IMR-90 (cell line): ENCODE results near the gene FAM210B. TPM values are rescaled to one million over a fixed set of nuclear protein-coding genes. Genes with fewer than 3 reads are reported as not detected.

Source experiments
- ATAC-seq: fragments of 200-7000 bp; cut with Tn5 transposase; 2 replicates; pipeline ENCODE4 v1.9.1; 2020; ENCODE audit warnings: low read depth, mild to moderate bottlenecking, moderate library complexity
- BruUV-seq: library from RNA; stranded (reverse); fragments of 400-500 nt; replicated peaks from 2 replicates; lab custom pipeline; 2021; lab: Mats Ljungman, UMichigan
- CTCF ChIA-PET: fragments of 300-600 bp; formaldehyde crosslinking; extraction: SDS; loops from one replicate; lab custom pipeline; 2021; ENCODE audit warnings: antibody characterized with exemption; lab: Yijun Ruan, JAX
- POLR2A ChIA-PET: fragments of 300-600 bp; sonication (Branson Sonifier 250); formaldehyde crosslinking; loops from one replicate; lab custom pipeline; 2022; ENCODE audit warnings: antibody characterized with exemption; ENCODE audit not compliant: unreplicated experiment; lab: Charles Lee
- DNase-seq: peaks from one replicate; pipeline ENCODE4 v3.0.0; 2013
- H2AFZ ChIP-seq: replicated peaks from 2 replicates; pipeline ENCODE3; 2013; ENCODE audit warnings: low read length, mild to moderate bottlenecking; ENCODE audit not compliant: poor library complexity
- H2AK5ac ChIP-seq: 2 replicates; pipeline ENCODE4 v1.6.1; 2013; ENCODE audit warnings: low read depth, low read length, inconsistent platforms
- H2AK9ac ChIP-seq: replicated peaks from 2 replicates; pipeline ENCODE3; 2013; ENCODE audit warnings: mild to moderate bottlenecking, low read depth, low read length, moderate library complexity; ENCODE audit not compliant: poor library complexity
- H2BK120ac ChIP-seq: 2 replicates; pipeline ENCODE4 v1.6.1; 2013; ENCODE audit warnings: low read depth, low read length, inconsistent platforms
- H2BK15ac ChIP-seq: 3 replicates; pipeline ENCODE4 v1.6.1; 2013; ENCODE audit warnings: low read depth, low read length, inconsistent platforms
- H2BK20ac ChIP-seq: 2 replicates; pipeline ENCODE4 v1.6.1; 2013; ENCODE audit warnings: low read depth, mild to moderate bottlenecking, inconsistent platforms, low read length, moderate library complexity
- H2BK5ac ChIP-seq: 2 replicates; pipeline ENCODE4 v1.6.1; 2013; ENCODE audit warnings: mild to moderate bottlenecking, low read depth, low read length, inconsistent platforms; ENCODE audit not compliant: poor library complexity, severe bottlenecking
- H3K14ac ChIP-seq: replicated peaks from 2 replicates; pipeline ENCODE4 v1.6.1; 2013; ENCODE audit warnings: low read depth, low read length, inconsistent platforms
- H3K18ac ChIP-seq: 2 replicates; pipeline ENCODE4 v1.6.1; 2013; ENCODE audit warnings: low read depth, low read length, control low read depth
- H3K23ac ChIP-seq: 2 replicates; pipeline ENCODE4 v1.6.1; 2013; ENCODE audit warnings: low read depth, low read length, inconsistent platforms
- H3K27ac ChIP-seq: 2 replicates; pipeline ENCODE4 v1.5.1; 2013; ENCODE audit warnings: mild to moderate bottlenecking, control low read depth, low read length; ENCODE audit not compliant: insufficient read depth
- H3K27me3 ChIP-seq: 2 replicates; pipeline ENCODE4 v1.6.1; 2013; ENCODE audit warnings: low read length; ENCODE audit not compliant: control insufficient read depth, insufficient read depth
- H3K36me3 ChIP-seq: 2 replicates; pipeline ENCODE4 v1.6.1; 2013; ENCODE audit warnings: low read length, mixed read lengths; ENCODE audit not compliant: control insufficient read depth, insufficient read depth
- H3K4ac ChIP-seq: 2 replicates; pipeline ENCODE4 v1.6.1; 2013; ENCODE audit warnings: low read depth, low read length, inconsistent platforms
- H3K4me1 ChIP-seq: 2 replicates; pipeline ENCODE4 v1.6.1; 2013; ENCODE audit warnings: low read length, mixed read lengths; ENCODE audit not compliant: control insufficient read depth, insufficient read depth
- H3K4me2 ChIP-seq: 2 replicates; pipeline ENCODE4 v1.6.1; 2013; ENCODE audit warnings: low read depth, mild to moderate bottlenecking, control low read depth, low read length, moderate library complexity
- H3K4me3 ChIP-seq: 2 replicates; pipeline ENCODE4 v1.5.1; 2013; ENCODE audit warnings: low read depth, mild to moderate bottlenecking, control low read depth, low read length, moderate library complexity; ENCODE audit not compliant: insufficient read depth
- H3K56ac ChIP-seq: 2 replicates; pipeline ENCODE4 v1.6.1; 2013; ENCODE audit warnings: low read length, inconsistent platforms; ENCODE audit not compliant: insufficient read depth; ENCODE audit errors: extremely low read depth
- H3K79me1 ChIP-seq, 2 experiments: 2 replicates each; pipeline ENCODE4 v1.6.1; 2013; ENCODE audit warnings: low read length in 2 of 2, inconsistent platforms in 1 of 2, low read depth in 1 of 2
- H3K9ac ChIP-seq: 2 replicates; pipeline ENCODE4 v1.6.1; 2013; ENCODE audit warnings: low read depth, low read length, control low read depth
- H3K9me1 ChIP-seq: 2 replicates; pipeline ENCODE4 v1.6.1; 2013; ENCODE audit warnings: low read length, inconsistent platforms; ENCODE audit not compliant: insufficient read depth
- H3K9me3 ChIP-seq: 2 replicates; pipeline ENCODE4 v1.6.1; 2013; ENCODE audit warnings: low read length; ENCODE audit not compliant: control insufficient read depth, insufficient read depth
- H4K20me1 ChIP-seq: 2 replicates; pipeline ENCODE4 v1.6.1; 2013; ENCODE audit warnings: low read length, inconsistent platforms; ENCODE audit not compliant: insufficient read depth
- H4K5ac ChIP-seq: 2 replicates; pipeline ENCODE4 v1.6.1; 2013; ENCODE audit warnings: mild to moderate bottlenecking, low read depth, low read length, control low read depth
- H4K8ac ChIP-seq, 2 experiments: 2 replicates each; pipeline ENCODE4 v1.6.1; 2013; ENCODE audit warnings: low read depth in 2 of 2, low read length in 2 of 2, control low read depth in 1 of 2, inconsistent platforms in 1 of 2
- H4K91ac ChIP-seq: 2 replicates; pipeline ENCODE4 v1.6.1; 2013; ENCODE audit warnings: low read depth, low read length, inconsistent platforms; ENCODE audit not compliant: insufficient read depth
- BHLHE40 ChIP-seq: fragments of 150-350 bp; IDR thresholded peaks from 2 replicates; pipeline ENCODE4 v1.6.1; 2016; ENCODE audit warnings: mild to moderate bottlenecking, low read depth, low read length
- CHD1 ChIP-seq: IDR thresholded peaks from 2 replicates; pipeline ENCODE4 v1.6.1; 2012; ENCODE audit warnings: low read depth, low read length, improper control_type of control experiment
- FOS ChIP-seq: fragments of 150-350 bp; IDR thresholded peaks from 2 replicates; pipeline ENCODE4 v1.6.1; 2016; ENCODE audit warnings: low read depth, low read length
- MAFK ChIP-seq: IDR thresholded peaks from 2 replicates; pipeline ENCODE4 v1.6.1; 2012; ENCODE audit warnings: low read depth, low read length, improper control_type of control experiment
- MAZ ChIP-seq: IDR thresholded peaks from 2 replicates; pipeline ENCODE4 v1.6.1; 2012; ENCODE audit warnings: low read depth, mild to moderate bottlenecking, low read length, improper control_type of control experiment, moderate library complexity, borderline replicate concordance
- POLR2A ChIP-seq: IDR thresholded peaks from 2 replicates; pipeline ENCODE4 v1.6.1; 2012; ENCODE audit warnings: mild to moderate bottlenecking, low read depth, low read length
- SMC3 ChIP-seq: fragments of 150-350 bp; IDR thresholded peaks from 2 replicates; pipeline ENCODE4 v1.6.1; 2016; ENCODE audit warnings: low read depth, mild to moderate bottlenecking, antibody characterized with exemption, low read length, moderate library complexity
- WGBS, 2 experiments: methylation state at CpG; one replicate each; pipeline versions ENCODE4 v1.1.5 to v1.1.7; 2013; ENCODE audit warnings: missing lambda C conversion rate in 2 of 2; ENCODE audit not compliant: insufficient read length in 1 of 2; ENCODE audit errors: extremely low coverage in 2 of 2; 5-methylcytosine and 5-hydroxymethylcytosine counted together
- dilution Hi-C: fragments of 300-500 bp; cut with HindIII; formaldehyde crosslinking; loops from one replicate; pipeline ENCODE4 v1.14.3; 2018; ENCODE audit warnings: low sequenced_read_pairs; ENCODE audit not compliant: unreplicated experiment
- in situ Hi-C: fragments of 300-500 bp; cut with MboI; formaldehyde crosslinking; loops from 3 replicates; pipeline ENCODE4 v1.14.3; 2019; ENCODE audit warnings: low sequenced_read_pairs, inconsistent platforms, mixed read lengths
- intact Hi-C: fragments of 100-400 bp; cut with micrococcal nuclease; formaldehyde crosslinking; loops from 2 replicates; pipeline ENCODE4 v1.10.0; 2022
- polyA plus RNA-seq, 3 experiments: library from polyadenylated mRNA; depleted of rRNA; stranded (reverse); fragments of >200 nt; gene quantifications; 2 replicates each; pipeline ENCODE4 v1.2.3, GENCODE V29; 2012; ENCODE audit warnings: low replicate concordance in 1 of 3
- total RNA-seq: library from RNA; depleted of rRNA; stranded (reverse); fragments of >200 nt; gene quantifications from 2 replicates; pipeline ENCODE4 v1.2.3, GENCODE V29; 2012
- TF ChIP-seq, protein P1 (sequence below): fragments of 150-350 bp; IDR thresholded peaks from 2 replicates; pipeline ENCODE4 v1.6.1; 2016; ENCODE audit warnings: low read depth, mild to moderate bottlenecking, low read length, moderate library complexity, borderline replicate concordance
- TF ChIP-seq, protein P2 (sequence below): fragments of 150-350 bp; IDR thresholded peaks from 2 replicates; pipeline ENCODE4 v1.6.1; 2017; ENCODE audit warnings: mild to moderate bottlenecking, antibody characterized with exemption, low read length, low read depth
- TF ChIP-seq, protein P3 (sequence below): conservative IDR thresholded peaks from 2 replicates; pipeline ENCODE4 v1.5.1; 2012; ENCODE audit warnings: mild to moderate bottlenecking, low read depth, low read length, improper control_type of control experiment

Gene FAM210B
- total and polyA plus RNA-seq, 2 of the 4 experiments (the other 2 are of a cell fraction): 29.5 to 45.0 TPM

DNA sequence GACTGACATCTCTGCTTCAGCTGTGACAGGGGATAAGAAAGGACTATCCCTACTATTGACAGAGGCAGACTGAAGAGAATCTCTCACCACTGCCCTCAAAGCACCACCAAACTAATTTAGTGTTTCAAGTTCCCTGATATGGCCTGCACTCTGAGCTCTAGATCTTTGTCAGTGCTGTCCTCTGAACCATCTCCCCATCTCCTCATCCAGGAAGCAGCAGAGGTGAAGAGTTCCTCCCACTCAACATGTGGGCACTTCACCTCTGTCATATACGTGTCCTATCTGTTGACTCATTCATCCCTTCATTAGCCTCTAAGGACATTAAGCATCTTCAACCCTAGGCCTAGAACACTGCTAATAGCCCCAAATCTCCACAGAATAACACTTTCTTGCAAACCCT is 14.1 kb downstream of the FAM210B start:
- no peak overlapping the region for H2AFZ ChIP-seq
- H2AK5ac ChIP-seq: no peak overlapping the region
- H3K56ac ChIP-seq: no peak overlapping the region
- ChIA-PET CTCF (interaction anchor here (0.6 to 0.7 kb wide), 2 partner anchors 8 to 10 kb away, joined by 3 read pairs; no protein-coding TSS in a partner anchor), POLR2A (interaction anchor here (0.5 kb wide), 1 partner anchor 81 kb away, joined by 3 read pairs; no protein-coding TSS in a partner anchor)
- no peak overlapping the region for H2BK15ac ChIP-seq
- ATAC-seq: no peak
- dilution Hi-C loops (no loop called here), in situ Hi-C loops (loop anchor here (25.0 kb wide), 1 partner anchor 414 kb away; no protein-coding TSS in a partner anchor), intact Hi-C loops (no loop called here)
- no peak overlapping the region; the same call in 1 of the 2 replicates for H3K18ac ChIP-seq
- H4K91ac ChIP-seq: no peak overlapping the region
- H2BK5ac ChIP-seq: no peak overlapping the region
- H4K5ac ChIP-seq: 0 out of 2 replicates have a peak overlapping the region, but pooled peaks have one; percentile 6
- no peak overlapping the region for H2BK20ac ChIP-seq
- no peak overlapping the region for H4K8ac ChIP-seq
- H3K9ac ChIP-seq: no peak overlapping the region
- H3K9me3 ChIP-seq: no peaks in the 10 kb centered on the region
- H3K9me1 ChIP-seq: peaks cover 9% of the 10 kb centered on the region
- H3K4me1 ChIP-seq: no peaks in the 10 kb centered on the region
- peaks cover 15% of the 10 kb centered on the region for H3K36me3 ChIP-seq
- no peaks in the 10 kb centered on the region for H4K20me1 ChIP-seq
- no peaks in the 10 kb centered on the region for H3K27me3 ChIP-seq
- TF ChIP-seq SMC3 (no peak), MAFK (no peak), FOS (no peak), CHD1 (no peak), MAZ (no peak), BHLHE40 (no peak), POLR2A (no peak)
- TF ChIP-seq, protein P1, sequence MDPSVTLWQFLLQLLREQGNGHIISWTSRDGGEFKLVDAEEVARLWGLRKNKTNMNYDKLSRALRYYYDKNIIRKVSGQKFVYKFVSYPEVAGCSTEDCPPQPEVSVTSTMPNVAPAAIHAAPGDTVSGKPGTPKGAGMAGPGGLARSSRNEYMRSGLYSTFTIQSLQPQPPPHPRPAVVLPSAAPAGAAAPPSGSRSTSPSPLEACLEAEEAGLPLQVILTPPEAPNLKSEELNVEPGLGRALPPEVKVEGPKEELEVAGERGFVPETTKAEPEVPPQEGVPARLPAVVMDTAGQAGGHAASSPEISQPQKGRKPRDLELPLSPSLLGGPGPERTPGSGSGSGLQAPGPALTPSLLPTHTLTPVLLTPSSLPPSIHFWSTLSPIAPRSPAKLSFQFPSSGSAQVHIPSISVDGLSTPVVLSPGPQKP: no peak
- TF ChIP-seq, protein P2, sequence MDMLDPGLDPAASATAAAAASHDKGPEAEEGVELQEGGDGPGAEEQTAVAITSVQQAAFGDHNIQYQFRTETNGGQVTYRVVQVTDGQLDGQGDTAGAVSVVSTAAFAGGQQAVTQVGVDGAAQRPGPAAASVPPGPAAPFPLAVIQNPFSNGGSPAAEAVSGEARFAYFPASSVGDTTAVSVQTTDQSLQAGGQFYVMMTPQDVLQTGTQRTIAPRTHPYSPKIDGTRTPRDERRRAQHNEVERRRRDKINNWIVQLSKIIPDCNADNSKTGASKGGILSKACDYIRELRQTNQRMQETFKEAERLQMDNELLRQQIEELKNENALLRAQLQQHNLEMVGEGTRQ: no peak
- TF ChIP-seq, protein P3, sequence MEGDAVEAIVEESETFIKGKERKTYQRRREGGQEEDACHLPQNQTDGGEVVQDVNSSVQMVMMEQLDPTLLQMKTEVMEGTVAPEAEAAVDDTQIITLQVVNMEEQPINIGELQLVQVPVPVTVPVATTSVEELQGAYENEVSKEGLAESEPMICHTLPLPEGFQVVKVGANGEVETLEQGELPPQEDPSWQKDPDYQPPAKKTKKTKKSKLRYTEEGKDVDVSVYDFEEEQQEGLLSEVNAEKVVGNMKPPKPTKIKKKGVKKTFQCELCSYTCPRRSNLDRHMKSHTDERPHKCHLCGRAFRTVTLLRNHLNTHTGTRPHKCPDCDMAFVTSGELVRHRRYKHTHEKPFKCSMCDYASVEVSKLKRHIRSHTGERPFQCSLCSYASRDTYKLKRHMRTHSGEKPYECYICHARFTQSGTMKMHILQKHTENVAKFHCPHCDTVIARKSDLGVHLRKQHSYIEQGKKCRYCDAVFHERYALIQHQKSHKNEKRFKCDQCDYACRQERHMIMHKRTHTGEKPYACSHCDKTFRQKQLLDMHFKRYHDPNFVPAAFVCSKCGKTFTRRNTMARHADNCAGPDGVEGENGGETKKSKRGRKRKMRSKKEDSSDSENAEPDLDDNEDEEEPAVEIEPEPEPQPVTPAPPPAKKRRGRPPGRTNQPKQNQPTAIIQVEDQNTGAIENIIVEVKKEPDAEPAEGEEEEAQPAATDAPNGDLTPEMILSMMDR: no peak
- H3K27ac ChIP-seq: no peak overlapping the region
- H3K4me3 ChIP-seq: no peak overlapping the region
- no peak overlapping the region for H3K4ac ChIP-seq
- H2BK120ac ChIP-seq: 0 out of 2 replicates have a peak overlapping the region, but pooled peaks have one; percentile 19
- BruUV-seq: no TSS peak
- H3K23ac ChIP-seq: no peak overlapping the region
- no peak overlapping the region for H3K14ac ChIP-seq
- DNase-seq: no peak
- peaks cover 39 to 49% of the 10 kb centered on the region in 2 experiments for H3K79me1 ChIP-seq
- H3K4me2 ChIP-seq: no peak overlapping the region
- no peak overlapping the region for H2AK9ac ChIP-seq
- 83% methylated on average over 1 of the region's 1 CpG; no CpG with 5 or more reads in 1 of the 2 experiments for WGBS, 2 experiments
